A673 (cell line): ENCODE data around the gene ABHD1. TPM values are rescaled to one million over a fixed set of nuclear protein-coding genes. Genes with fewer than 3 reads are reported as not detected.

ENCODE experiments used
- BruUV-seq: library from RNA; stranded (reverse); fragments of 400-500 nt; replicated peaks from 2 replicates; lab custom pipeline; 2021; lab: Mats Ljungman, UMichigan
- CTCF ChIA-PET: fragments of 300-600 bp; sonication (Branson Sonifier 250); formaldehyde crosslinking; loops from one replicate; lab custom pipeline; 2022; ENCODE audit warnings: antibody characterized with exemption; lab: Charles Lee
- POLR2A ChIA-PET: fragments of 300-600 bp; sonication (Branson Sonifier 250); formaldehyde crosslinking; loops from one replicate; lab custom pipeline; 2022; ENCODE audit warnings: antibody characterized with exemption; ENCODE audit not compliant: low non-redundant PET; lab: Charles Lee
- DNase-seq: peaks from one replicate; pipeline ENCODE4 v3.0.0-alpha.2; 2015; ENCODE audit warnings: low spot score
- H3K27ac ChIP-seq: fragments of 200-600 bp; sonication (generic); 2 replicates; pipeline ENCODE4 v1.5.1; 2016; ENCODE audit warnings: mixed run types, low read depth, mild to moderate bottlenecking, mixed read lengths, antibody characterized with exemption, low read length; ENCODE audit not compliant: poor library complexity, severe bottlenecking
- H3K27me3 ChIP-seq: fragments of 200-600 bp; sonication (generic); replicated peaks from 2 replicates; pipeline ENCODE4 v1.6.1; 2017; ENCODE audit warnings: mixed run types, low read depth, mild to moderate bottlenecking, mixed read lengths, antibody characterized with exemption, low read length; ENCODE audit not compliant: insufficient read depth, poor library complexity
- H3K36me3 ChIP-seq: fragments of 200-600 bp; sonication (generic); 2 replicates; pipeline ENCODE4 v1.6.1; 2016; ENCODE audit warnings: mixed run types, mild to moderate bottlenecking, mixed read lengths, antibody characterized with exemption, low read length; ENCODE audit not compliant: insufficient read depth, poor library complexity, severe bottlenecking
- H3K4me1 ChIP-seq: fragments of 200-600 bp; sonication (generic); 2 replicates; pipeline ENCODE4 v1.6.1; 2017; ENCODE audit warnings: mixed run types, mild to moderate bottlenecking, mixed read lengths, antibody characterized with exemption, low read length; ENCODE audit not compliant: insufficient read depth, poor library complexity, severe bottlenecking
- H3K4me3 ChIP-seq: fragments of 200-600 bp; sonication (generic); 2 replicates; pipeline ENCODE4 v1.5.1; 2016; ENCODE audit warnings: low read depth, mixed run types, mild to moderate bottlenecking, mixed read lengths, low read length; ENCODE audit not compliant: poor library complexity, severe bottlenecking
- H3K9me3 ChIP-seq: fragments of 200-600 bp; sonication (generic); 2 replicates; pipeline ENCODE4 v1.6.1; 2016; ENCODE audit warnings: mixed run types, low read depth, mild to moderate bottlenecking, mixed read lengths, antibody characterized with exemption, low read length; ENCODE audit not compliant: poor library complexity, severe bottlenecking
- EZH2 ChIP-seq: fragments of 200-600 bp; sonication (generic); IDR thresholded peaks from 2 replicates; pipeline ENCODE4 v1.6.1; 2017; ENCODE audit warnings: borderline replicate concordance, low read depth, mild to moderate bottlenecking, mixed read lengths, antibody characterized with exemption, low read length; ENCODE audit not compliant: poor library complexity, severe bottlenecking
- intact Hi-C: fragments of 100-400 bp; cut with micrococcal nuclease; formaldehyde crosslinking; loops from one replicate; pipeline ENCODE4 v1.10.0; 2022; ENCODE audit not compliant: unreplicated experiment
- total RNA-seq: library from RNA; stranded (reverse); gene quantifications from 2 replicates; pipeline ENCODE4 v1.2.3, GENCODE V29; 2021
- TF ChIP-seq, protein P1 (sequence below): fragments of 300-800, 200-600 bp; sonication (generic); conservative IDR thresholded peaks from 2 replicates; pipeline ENCODE4 v1.5.1; 2017; ENCODE audit warnings: low read depth, mild to moderate bottlenecking, antibody characterized with exemption, low read length, moderate library complexity, mixed read lengths

Gene ABHD1
- total RNA-seq, 1 experiment from 2014 or later, result not detected

DNA sequence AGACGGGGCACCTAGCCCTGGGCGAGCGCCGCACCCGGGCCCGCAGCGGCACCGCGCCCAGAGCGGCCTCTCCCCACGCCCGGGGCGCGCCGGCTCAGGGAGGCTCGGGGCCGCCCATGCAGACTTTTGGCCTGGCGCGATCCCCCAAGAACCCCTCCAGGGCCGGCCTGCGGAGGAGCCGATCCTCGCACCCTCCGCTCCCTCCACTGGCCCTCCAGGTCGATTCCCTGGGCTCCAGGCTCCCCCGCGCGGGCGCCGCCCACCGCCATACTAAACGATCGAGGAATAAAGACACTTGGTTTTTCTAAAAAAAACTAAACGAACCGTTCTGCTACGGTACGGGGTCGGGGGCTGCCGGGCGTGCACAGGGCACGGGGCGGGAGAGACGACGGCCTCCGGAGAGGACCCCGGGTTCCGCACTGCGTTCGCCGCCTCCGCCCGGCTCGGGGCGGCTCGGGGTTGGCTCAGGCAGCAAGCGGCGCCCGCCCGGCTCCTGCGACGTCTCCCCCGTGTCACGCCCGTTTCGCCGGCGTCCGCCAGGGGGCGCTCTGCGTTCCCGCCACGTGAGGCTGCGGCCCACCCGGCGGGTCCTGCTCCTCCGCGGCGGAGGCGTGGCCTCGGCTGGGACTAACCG lies 37.4 kb upstream of the ABHD1 start:
- H3K9me3 ChIP-seq, result no peaks in the 10 kb centered on the region
- no peaks in the 10 kb centered on the region for H3K36me3 ChIP-seq
- intact Hi-C loops, result no loop called here
- peak overlapping the region; percentile 86 for H3K27ac ChIP-seq
- TF ChIP-seq, protein P1, sequence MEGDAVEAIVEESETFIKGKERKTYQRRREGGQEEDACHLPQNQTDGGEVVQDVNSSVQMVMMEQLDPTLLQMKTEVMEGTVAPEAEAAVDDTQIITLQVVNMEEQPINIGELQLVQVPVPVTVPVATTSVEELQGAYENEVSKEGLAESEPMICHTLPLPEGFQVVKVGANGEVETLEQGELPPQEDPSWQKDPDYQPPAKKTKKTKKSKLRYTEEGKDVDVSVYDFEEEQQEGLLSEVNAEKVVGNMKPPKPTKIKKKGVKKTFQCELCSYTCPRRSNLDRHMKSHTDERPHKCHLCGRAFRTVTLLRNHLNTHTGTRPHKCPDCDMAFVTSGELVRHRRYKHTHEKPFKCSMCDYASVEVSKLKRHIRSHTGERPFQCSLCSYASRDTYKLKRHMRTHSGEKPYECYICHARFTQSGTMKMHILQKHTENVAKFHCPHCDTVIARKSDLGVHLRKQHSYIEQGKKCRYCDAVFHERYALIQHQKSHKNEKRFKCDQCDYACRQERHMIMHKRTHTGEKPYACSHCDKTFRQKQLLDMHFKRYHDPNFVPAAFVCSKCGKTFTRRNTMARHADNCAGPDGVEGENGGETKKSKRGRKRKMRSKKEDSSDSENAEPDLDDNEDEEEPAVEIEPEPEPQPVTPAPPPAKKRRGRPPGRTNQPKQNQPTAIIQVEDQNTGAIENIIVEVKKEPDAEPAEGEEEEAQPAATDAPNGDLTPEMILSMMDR, result peak; percentile 66
- TF ChIP-seq EZH2, result no peak
- H3K4me3 ChIP-seq, result peak overlapping the region; percentile 59
- peak; percentile 96 for DNase-seq
- POLR2A ChIA-PET, result interaction anchor here (0.6 kb wide), 1 partner anchor 35 kb away, joined by 3 read pairs; the partner anchor contains the start of gene AGBL5
- CTCF ChIA-PET, result interaction anchor here (0.6 kb wide), 1 partner anchor 55 kb away, joined by 3 read pairs; no protein-coding TSS in a partner anchor
- no TSS peak for BruUV-seq
- no peaks in the 10 kb centered on the region for H3K27me3 ChIP-seq
- H3K4me1 ChIP-seq, result peaks cover 13% of the 10 kb centered on the region

DNA sequence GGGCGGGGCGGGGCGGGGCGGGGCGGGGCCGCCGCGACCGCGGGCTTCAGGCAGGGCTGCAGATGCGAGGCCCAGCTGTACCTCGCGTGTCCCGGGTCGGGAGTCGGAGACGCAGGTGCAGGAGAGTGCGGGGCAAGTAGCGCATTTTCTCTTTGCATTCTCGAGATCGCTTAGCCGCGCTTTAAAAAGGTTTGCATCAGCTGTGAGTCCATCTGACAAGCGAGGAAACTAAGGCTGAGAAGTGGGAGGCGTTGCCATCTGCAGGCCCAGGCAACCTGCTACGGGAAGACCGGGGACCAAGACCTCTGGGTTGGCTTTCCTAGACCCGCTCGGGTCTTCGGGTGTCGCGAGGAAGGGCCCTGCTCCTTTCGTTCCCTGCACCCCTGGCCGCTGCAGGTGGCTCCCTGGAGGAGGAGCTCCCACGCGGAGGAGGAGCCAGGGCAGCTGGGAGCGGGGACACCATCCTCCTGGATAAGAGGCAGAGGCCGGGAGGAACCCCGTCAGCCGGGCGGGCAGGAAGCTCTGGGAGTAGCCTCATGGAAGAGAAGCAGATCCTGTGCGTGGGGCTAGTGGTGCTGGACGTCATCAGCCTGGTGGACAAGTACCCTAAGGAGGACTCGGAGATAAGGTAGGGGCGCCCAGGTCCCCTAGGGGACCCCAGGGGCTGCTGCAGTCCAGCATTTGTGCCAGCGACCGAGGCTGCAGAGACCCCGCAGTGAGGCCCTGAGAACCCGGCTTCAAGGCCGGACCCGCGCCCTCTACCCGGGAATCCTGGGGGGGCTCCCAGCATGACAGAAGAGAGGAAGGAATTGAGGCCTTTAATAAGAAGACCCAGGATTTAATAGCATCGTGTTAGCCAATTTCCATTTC lies 36.7 kb upstream of the ABHD1 start, which contains the start of gene KHK:
TSS of gene KHK (plus strand) at position 49 of the 870 bp plus-strand sequence. CDS start at position 537, 488 bp downstream.
- no peaks in the 10 kb centered on the region for H3K27me3 ChIP-seq
- H3K36me3 ChIP-seq, result no peaks in the 10 kb centered on the region
- H3K4me1 ChIP-seq, result peaks cover 6% of the 10 kb centered on the region
- peak; percentile 73 for DNase-seq
- TSS peak; percentile 27 for BruUV-seq
- ChIA-PET CTCF (interaction anchor here (0.6 to 1.3 kb wide), 5 partner anchors 15 to 216 kb away, joined by 3 to 8 read pairs (median 5); partner anchors contain the start of gene OST4), POLR2A (interaction anchor here (0.6 to 0.7 kb wide), 3 partner anchors 15 to 217 kb away, joined by 3 to 15 read pairs (median 5); partner anchors contain the start of genes AGBL5 and OST4)
- no peaks in the 10 kb centered on the region for H3K9me3 ChIP-seq
- intact Hi-C loops, result no loop called here
- peak within 1 kb of the TSS; percentile 86 for H3K27ac ChIP-seq
- TF ChIP-seq EZH2, result no peak
- TF ChIP-seq, protein P1, result no peak
- peak within 1 kb of the TSS; percentile 59 for H3K4me3 ChIP-seq

DNA sequence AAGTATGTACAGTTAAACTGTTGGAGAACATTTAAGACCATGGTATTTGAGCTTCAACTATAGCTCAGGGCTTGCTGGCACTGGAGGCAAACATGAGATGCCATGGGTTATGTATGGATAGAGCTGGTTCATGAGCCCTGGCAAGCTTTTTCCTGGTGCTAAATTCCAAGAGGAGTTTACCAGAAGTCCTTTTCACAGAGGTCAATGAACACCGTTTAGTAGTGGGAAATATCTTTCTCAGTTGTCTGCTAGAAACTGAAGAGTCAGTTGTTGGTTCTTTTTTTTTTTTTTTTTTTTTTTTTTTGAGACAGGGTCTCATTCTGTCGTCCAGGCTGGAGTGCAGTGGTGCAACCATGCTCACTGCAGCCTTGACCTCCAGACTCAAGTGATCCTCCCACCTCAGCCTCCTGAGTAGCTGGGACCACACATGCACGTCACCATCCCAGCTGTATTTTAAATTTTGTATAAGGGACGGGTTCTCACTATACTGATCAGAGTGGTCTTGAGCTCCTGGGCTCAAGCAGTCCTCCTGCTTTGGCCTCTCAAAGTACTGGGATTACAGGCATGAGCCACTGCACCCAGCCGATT lies 35.7 kb upstream of the ABHD1 start:
- H3K36me3 ChIP-seq, result no peaks in the 10 kb centered on the region
- H3K27ac ChIP-seq, result no peak overlapping the region
- no peak for TF ChIP-seq EZH2
- CTCF ChIA-PET, result interaction anchor here (0.7 to 1.3 kb wide), 4 partner anchors 16 to 593 kb away, joined by 3 to 8 read pairs (median 6); partner anchors contain the start of gene OST4
- intact Hi-C loops, result no loop called here
- no peaks in the 10 kb centered on the region for H3K9me3 ChIP-seq
- POLR2A ChIA-PET, result interaction anchor here (0.7 kb wide), 1 partner anchor 16 kb away, joined by 15 read pairs; the partner anchor contains the start of gene OST4
- no peaks in the 10 kb centered on the region for H3K27me3 ChIP-seq
- DNase-seq, result no peak
- no TSS peak for BruUV-seq
- H3K4me3 ChIP-seq, result peak overlapping the region; percentile 59
- H3K4me1 ChIP-seq, result peaks cover 6% of the 10 kb centered on the region
